Measurements from ENCODE around the gene CITED4.

Gene CITED4

DNA sequence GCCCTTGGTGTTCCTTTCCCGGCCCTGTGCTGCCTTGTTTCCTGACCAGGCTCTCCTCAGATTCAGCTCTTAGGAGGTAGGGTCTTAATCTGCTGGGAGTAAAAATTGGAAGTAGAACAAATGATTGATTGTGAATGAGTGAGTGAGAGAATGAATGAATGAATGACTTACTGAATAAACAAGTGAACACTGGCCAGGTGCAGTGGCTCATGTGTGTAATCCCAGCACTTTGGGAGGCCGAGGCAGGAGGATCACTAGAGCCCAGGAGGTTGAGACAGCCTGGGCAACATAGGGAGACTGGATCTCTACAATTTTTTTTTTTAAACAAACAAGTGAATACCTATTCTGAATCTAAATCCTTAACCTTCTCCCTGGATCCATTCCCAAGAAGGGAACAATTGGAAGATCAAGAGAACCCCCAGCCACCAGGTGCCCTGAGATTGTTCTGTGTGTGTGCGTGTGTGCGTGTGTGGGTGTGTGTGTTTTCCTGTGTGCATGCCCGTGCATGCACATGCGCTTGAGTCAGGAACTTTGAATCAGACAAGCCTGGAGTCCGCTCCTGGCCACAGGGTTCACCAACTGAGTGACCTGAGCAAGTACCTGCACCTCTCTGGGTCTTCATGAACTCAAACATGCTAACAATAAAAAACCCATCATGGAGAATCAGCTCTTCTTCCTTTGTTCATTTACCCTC, 24.3 kb upstream of the CITED4 start:
- no peak for DNase-seq (ENCODE audit: low read depth, low spot score)

- DNase-seq (ENCODE audit: low read depth, low spot score): no peak
These were observed 22.1 kb upstream of the CITED4 start for GRCh38 chr1:40884055-40884795.

- no peak for DNase-seq (ENCODE audit: low read depth, low spot score)
These were observed 18.8 kb upstream of the CITED4 start for GRCh38 chr1:40880813-40881549.

DNA sequence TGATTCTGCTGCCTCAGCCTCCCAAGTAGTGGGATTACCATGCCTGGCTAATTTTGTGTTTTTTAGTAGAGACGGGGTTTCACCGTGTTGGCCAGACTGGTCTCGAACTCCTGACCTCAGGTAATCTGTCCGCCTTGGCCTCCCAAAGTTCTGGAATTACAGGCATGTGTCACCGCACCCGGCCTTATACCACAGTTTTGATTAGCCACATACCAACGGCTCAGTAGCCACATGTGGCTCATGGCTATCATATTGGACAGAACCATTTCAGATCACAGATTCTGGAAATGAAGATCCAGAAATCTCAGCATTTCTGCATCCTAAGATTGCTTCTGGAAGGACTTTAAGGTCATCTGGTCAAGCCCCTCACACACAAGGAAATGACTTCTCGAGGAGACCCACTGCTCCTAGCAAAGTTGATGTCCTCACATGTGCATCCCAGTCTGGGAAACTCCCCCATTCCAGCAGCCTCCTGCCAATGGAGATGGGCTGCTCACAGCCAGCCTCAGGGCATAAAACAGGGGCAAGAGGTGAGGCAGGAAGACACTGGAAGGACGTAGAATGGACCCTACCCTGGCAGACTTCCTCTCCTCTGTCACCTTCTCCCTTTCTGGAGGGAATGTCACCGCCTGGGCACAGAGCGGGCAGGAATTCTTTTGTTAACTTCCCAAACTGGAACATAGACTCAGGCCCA, 17.5 kb upstream of the CITED4 start:
- no peak for DNase-seq (ENCODE audit: low read depth, low spot score)

DNA sequence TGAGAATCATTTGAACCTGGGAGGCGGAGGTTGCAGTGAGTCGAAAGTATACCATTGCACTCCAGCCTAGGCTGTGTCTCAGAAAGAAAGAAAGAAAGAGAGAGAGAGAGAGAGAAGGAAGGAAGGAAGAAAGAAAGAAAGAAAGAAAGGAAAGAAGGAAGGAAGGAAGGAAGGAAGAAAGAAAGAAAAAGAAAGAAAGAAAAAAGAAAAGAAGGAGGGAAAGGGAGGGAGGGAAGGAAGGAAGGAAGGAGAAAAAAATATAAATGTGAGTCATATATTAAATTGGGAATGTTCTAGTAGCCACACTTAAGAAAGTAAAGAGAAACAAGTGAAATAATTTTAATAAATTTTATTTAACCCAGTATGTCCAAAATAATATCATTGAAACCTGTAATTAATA, 16.7 kb upstream of the CITED4 start:
- no peak for DNase-seq (ENCODE audit: low read depth, low spot score)

DNA sequence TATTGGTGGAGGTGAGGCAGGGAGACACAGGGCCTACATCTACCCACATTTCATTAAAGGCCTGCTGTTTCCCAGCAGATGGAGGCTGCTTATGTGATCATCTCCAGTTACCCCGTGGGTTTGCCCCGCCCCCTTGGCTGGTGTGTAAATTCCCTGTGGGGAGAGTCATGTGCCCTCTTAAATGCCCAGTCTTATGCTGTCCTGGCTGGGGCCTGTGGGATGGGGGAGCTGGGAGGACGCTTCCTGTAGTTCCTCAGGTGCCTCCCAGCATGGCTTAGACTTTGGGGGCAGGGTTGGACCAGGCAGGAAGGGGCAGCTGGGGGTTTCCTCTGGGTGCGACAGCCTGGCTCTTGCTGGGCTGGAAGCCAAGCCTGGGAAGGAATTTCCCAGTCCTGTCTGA, 15.5 kb upstream of the CITED4 start:
- peak; percentile 72 for DNase-seq (ENCODE audit: low read depth, low spot score)

GRCh38 chr1:40876891-40877290, 14.7 kb upstream of the CITED4 start:
- DNase-seq (ENCODE audit: low read depth, low spot score): no peak

- no peak for DNase-seq (ENCODE audit: low read depth, low spot score)
These were observed 14.2 kb upstream of the CITED4 start for GRCh38 chr1:40876436-40876761.

GRCh38 chr1:40873863-40874472, 11.8 kb upstream of the CITED4 start:
- no peak for DNase-seq (ENCODE audit: low read depth, low spot score)

DNA sequence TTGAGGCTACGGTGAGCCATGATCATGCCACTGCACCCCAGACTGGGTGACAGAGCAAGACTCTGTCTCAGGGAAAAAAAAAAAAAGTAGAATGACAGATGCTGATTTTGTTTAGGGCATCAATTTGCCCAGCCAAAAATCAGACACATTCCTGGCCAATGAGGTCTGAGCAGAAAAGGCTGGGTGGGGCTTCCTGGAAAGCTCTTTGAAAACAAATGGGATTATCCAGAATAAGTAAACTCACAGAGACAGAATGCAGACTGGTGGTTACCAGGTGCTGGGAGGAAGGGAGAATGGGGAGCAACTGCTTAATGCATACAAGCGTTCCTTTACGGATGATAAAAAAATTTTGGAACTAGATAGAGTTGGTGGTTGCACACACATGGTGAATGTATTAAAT, 10.1 kb upstream of the CITED4 start:
- DNase-seq (ENCODE audit: low read depth, low spot score): no peak

- DNase-seq (ENCODE audit: low read depth, low spot score): no peak
These were observed 8.1 kb upstream of the CITED4 start for GRCh38 chr1:40870135-40870728.

GRCh38 chr1:40868051-40868723, 6.0 kb upstream of the CITED4 start:
- DNase-seq (ENCODE audit: low read depth, low spot score): no peak

- no peak for DNase-seq (ENCODE audit: low read depth, low spot score)
These were observed 749 bp downstream of the CITED4 start for GRCh38 chr1:40861224-40862003.

- no peak for DNase-seq (ENCODE audit: low read depth, low spot score)
These were observed 1.4 kb downstream of the CITED4 start for GRCh38 chr1:40860706-40861223.

- DNase-seq (ENCODE audit: low read depth, low spot score): no peak
These were observed 3.2 kb downstream of the CITED4 start for GRCh38 chr1:40858856-40859416.

DNA sequence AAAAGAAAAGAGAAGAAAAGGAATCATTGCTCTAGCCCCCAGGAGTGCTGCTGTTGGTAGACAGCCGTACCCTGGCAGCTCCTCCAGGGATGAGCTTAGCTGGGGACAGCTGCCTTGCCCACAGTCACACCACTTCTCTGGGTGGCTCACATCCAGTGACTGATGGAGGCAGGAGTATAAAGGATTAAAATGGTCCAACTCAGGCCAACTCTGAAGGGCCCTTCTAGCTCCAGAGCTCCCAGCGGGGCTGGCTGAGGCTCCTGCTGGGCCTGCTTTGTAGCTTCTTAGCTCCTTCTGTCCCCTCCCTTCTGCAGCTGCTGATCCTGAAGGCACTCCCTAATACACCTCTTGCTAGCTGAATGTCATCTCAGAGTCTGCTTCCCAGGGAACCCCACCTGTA, 4.4 kb downstream of the CITED4 start:
- no peak for DNase-seq (ENCODE audit: low read depth, low spot score)

DNA sequence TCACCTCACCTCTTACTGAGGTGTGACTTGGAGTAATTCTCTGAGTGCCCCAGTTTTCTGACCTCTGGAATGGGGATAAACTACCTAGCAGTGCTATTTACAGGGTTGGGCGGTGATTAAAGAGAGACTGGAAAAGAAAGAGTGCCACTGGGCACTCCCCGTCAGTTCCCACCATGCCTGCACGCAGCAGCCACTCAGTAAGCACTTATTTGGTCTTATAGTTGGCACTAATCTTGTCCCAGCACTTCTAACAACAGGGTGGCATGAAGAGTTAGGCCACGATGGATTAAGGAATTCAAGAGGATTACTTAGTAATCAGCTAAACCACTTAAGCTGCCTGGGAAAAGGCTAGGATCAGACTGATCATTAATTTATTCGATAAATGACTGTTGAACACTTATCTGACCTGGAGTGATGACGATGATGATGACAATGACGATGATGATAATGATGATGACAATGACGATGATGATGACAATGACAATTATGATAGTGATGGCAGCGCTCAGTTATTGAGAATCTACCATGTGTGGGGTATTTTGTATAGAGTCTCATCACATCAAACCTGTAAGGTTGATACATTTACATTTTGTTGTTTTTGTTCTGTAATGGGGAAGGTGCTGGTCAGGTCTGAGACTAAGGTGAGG, 5.4 kb downstream of the CITED4 start:
- DNase-seq (ENCODE audit: low read depth, low spot score): no peak

- no peak for DNase-seq (ENCODE audit: low read depth, low spot score)
These were observed 6.0 kb downstream of the CITED4 start for GRCh38 chr1:40856116-40856515.

GRCh38 chr1:40855513-40855912, 6.7 kb downstream of the CITED4 start:
- DNase-seq (ENCODE audit: low read depth, low spot score): no peak

Measured in brain pericyte (primary cell).